GM15510 (cell line): ENCODE data around the gene KPNA6.

Experiments used
- POLR2A ChIP-seq: IDR thresholded peaks from 3 replicates; pipeline ENCODE4 v1.6.1; 2011; ENCODE audit warnings: borderline replicate concordance; ENCODE audit not compliant: insufficient read length; ENCODE audit errors: extremely low read depth

KPNA6 gene

DNA sequence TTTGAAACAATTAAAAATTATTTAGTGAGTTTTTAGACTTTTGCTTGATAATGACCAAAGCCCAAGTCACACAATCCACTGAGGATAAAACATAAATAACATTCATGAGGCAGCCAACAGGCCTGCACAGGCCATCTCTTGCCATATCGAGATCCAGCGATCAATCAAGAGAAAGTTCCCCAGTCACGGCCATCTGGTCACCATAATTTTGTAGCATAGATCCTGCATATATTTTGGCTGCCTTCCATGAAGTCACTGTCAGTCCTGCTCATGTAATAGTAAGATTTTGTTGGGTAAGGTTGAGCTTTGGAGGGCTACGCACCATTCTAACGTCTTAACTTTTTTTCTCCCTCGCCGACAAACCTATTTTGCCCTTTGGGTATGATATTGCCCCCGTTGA lies 17.5 kb downstream of the KPNA6 start:
- TF ChIP-seq POLR2A: no peak

DNA sequence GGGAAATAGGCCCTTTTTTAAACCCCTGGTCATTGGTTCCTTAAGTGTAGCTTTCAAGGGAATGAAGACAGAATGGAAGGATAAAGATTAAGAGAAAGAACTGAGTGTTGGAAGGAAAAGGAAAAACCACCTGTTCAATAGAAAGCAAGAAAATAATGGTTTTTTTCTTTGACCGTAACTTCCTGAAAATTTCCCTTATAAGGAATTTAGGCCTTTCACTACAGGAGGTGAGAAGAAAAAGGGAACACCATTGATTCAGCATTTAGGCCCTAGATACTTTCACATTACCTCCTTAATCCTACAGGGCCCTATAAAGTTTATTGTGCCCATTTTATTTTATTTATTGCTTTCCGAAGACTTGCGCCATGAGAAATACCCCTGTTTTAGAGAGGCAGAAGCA lies 18.9 kb downstream of the KPNA6 start:
- no peak for TF ChIP-seq POLR2A

DNA sequence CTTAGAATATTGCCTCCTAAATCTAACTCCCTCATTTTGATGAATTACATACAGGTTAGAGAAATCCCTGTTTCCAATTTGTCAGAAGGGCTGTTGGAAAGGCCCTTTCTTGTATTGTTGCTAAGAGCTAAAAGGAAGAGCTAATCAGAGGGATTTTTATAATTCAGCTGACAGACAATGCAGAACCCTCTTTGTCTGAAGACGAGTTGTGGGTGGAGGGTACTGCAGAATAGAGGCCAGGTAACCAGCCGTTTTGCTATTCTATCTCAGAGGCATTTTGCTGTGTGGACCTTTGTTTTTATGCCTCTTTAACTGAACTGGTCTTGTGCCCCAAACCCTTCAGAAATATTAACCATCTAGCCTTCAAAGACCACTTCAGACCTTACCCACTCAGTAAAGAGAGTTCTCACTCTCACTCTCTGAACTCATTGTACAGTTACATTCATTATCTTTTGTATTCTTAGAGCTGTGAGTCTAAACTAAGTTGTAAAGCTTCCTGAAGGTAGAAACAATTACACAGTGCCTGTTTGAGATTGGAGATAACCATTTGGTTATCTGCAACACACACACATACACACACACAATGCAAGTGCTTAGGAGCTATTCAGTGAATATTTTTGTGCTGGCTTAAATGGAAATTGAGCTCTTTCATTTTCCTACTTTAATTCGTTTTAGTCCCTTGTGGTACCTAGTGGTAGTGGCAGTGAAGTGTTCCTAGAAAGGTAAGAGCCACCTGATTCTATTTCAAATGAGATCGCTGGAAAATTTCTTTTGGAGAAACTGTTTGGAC lies 19.7 kb downstream of the KPNA6 start:
- TF ChIP-seq POLR2A: no peak

DNA sequence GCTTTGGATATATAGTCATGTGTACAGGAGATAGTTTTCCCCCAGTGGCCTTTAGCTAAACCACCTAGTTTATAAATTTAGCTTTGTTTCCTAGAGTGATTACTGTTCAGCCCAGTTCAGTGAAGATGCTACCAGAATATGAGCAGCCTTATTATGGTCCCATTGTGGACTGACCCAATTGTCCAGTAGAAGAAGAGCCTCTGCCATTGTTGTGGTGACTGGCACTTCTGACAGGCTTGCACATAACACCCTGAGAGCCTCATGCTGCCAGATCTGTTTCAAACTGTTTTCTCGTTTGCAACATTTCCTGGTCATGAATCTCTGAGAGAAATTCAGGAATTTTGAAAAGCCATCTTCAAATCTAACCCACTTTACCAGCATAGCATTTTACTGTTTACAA lies 20.6 kb downstream of the KPNA6 start:
- TF ChIP-seq POLR2A: no peak

DNA sequence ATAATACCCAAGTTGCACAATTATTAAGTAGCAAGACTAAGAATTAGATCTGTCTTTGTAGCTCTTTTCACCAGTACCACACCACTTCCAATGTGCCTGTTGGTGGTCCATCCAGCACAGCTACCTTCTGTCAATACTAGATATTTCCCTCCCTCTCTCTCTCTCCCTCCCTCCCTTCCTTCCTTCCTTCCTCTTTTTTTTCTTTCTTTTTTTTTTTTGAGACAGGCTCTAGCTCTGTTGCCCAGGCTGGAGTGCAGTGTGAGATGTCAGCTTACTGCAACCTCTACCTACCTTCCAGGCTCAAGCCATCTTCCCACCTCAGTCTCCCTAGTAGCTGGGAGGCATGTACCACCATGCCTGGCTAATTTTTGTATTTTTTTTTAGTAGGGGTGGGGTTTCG lies 21.1 kb downstream of the KPNA6 start:
- no peak for TF ChIP-seq POLR2A

DNA sequence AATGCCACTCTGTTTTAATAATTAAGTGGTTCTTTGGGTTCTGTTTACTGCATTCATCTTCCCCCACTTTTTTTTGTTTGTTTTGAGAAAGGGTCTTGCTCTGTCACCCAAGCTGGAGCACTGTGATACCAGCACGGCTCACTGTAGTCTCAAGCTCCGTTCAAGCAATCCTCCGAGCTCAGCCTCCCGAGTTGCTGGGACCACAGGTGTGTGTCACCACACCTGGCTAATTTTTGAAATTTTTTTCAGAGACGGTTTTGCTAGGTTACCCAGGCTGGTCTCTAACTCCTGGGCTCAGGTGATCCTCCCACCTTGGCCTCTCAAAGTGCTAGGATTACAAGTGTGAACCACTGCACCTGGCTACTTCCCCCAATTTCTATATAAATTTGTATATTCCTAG lies 29.3 kb downstream of the KPNA6 start:
- no peak for TF ChIP-seq POLR2A

DNA sequence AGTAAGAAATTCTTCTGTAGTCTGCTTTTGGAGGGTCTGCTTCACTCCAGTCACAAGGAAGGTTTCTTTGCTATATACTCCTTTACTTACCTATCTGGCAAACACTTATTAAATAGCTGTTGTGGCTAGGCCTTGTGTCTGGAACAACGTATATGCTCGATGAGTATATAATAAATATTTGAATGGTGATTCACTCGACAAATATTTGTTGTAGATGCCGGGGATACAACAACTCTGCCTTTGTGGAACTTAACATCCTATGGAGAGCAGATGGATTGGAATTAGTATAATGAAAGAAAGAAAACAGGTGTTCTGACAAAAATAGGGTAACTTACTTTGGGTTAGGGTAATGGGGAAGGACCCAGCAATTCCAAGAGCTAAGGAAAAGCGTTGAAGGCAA lies 31.1 kb downstream of the KPNA6 start:
- TF ChIP-seq POLR2A: no peak

DNA sequence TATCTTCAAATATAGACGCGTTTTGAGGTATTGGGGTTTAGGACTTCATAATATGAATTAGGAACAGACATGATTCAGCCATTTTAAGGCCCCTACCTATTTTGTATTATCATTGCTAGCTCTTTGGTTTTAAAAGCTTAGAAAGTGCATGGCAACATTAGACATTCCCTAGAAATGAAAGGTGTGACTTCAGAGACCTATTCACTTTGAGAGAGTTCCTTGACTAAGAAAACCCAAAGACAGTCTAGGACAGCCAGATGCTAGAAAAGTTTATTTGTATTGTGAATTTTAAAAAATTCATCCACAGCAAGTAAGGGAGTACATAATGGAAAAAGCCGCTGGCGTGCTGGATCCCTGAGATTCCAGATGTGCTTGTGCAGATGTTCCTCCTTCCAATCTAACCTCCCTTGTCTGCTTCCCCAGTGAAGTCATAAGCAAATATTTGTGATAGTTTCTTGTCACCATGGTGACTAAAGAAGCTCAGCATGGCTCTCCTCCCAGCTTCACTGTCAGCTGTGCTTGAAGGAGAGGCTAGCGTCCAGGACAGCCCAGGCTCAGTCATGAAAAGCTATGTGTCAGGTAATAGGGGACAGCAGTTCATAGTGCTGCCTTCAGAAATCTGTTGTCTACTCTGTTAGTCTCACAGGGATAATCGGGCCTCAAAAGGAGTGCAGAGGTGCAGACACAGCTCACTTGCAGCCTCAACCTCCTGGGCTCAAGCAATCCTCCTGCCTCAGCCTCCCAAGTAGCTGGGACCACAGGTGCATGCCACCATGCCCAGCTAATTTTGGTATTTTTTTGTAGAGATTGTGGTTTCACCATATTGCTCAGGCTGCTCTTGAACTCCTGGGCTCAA lies 34.8 kb downstream of the KPNA6 start:
- TF ChIP-seq POLR2A: no peak

DNA sequence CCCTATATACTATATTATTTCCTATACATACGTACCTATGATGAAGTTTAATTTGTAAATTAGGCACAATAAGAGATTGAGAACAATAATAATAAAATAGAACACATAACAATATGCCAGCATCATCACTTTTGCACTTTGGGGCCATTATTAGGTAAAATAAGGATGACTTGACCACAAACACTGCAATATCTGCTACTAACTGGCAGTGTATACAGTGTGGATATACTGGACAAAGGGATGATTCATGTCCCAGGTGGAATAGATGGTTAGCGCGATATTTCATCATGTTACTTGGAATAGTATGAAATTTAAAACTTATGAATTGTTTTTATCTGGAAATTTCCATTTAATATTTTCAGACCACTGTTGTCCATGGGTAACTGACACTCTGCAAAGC lies 36.2 kb downstream of the KPNA6 start:
- TF ChIP-seq POLR2A: no peak

DNA sequence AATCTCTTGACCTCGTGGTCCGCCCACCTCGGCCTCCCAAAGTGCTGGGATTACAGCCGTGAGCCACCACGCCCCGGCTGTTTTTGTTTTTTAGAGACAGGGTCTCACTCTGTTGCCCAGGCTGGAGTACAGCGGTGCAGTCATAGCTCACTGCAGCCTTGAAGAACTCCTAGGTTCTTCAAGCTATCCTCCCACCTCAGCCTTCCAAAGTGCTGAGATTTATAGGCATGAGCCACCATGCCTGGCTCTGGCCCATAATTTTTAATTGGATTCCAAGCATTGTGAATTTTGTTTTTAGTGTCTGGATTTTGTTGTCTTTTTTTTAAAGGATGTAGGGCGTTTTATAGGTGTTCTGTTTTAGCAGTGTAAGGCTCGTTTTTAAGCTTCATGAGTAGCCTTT lies 43.0 kb downstream of the KPNA6 start:
- no peak for TF ChIP-seq POLR2A

DNA sequence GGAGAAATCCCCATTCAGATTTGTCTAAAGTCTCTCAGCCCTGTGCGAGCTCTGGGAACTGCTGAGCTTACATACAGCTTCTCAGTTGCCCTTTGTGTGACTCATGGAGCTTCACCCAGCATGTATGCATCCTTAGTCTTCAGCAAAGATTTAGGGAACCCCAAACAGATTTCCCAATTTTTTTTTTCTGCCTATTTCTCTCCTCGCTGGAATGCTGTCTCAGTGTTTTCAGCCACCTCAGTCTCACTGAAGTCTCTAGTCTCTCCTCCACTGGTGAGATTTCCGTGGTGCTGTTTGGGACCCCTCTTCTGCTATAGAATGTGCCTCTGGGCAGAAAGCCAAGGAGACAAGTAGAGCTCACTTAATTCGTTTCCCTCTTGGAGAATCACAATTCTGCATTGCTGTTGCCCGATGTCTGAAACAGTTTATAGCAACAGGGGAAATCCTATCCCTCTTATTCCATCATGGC lies 43.5 kb downstream of the KPNA6 start:
- TF ChIP-seq POLR2A: no peak

DNA sequence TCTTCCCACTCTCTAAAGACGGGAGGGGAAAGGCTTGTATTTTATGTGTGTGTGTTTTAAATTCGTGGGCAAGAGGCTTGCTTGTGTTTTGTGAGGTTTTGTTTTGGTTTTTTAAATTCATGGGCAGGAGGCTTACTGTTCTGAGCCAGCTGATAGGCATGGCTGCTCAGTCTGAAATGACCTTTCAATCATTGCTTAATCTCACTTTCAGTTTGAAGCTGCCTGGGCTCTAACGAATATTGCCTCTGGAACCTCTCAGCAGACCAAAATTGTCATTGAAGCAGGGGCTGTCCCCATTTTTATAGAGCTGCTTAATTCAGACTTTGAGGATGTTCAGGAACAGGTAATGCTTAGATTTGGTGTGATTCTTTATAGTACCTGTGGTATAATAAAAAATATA lies 51.3 kb downstream of the KPNA6 start:
- TF ChIP-seq POLR2A: no peak

DNA sequence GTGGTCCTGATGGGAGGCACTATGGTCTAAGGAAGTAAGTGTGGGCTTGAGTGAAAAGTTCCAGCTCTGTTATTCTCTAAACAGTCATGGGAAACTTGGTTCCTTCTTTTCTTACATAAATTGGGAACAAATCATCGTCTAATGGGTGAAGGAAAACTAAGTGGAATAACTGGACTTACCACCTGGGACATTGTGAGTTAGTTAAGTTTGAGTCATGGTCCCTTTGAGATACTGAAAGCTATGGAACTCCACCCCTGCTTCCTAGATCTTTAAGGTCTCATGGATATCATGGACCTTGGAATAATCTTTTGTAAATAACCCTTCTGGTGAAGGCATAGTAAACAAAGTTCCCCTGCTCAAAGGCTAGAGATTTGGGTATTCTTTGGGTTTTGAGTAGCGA lies 55.5 kb downstream of the KPNA6 start:
- TF ChIP-seq POLR2A: no peak

DNA sequence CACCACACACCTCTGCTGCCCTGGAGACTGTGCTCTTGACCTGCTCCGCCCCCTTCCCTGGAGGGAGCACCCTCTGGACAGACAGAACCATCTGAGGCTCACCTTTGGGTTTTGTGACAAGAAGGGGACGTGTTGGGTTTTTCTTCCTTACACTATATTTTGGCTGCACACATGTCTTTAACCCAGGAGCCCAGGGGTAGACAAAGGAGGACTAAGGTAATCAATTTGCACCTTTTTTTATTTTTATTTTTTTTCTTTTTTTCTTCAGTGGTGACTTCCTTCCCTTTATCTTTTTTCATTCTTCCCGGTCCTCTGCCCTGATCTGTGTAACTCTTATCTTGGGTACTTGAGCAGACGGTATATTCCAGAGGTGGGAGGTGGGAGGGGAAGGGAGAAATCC lies 63.1 kb downstream of the KPNA6 start:
- no peak for TF ChIP-seq POLR2A

DNA sequence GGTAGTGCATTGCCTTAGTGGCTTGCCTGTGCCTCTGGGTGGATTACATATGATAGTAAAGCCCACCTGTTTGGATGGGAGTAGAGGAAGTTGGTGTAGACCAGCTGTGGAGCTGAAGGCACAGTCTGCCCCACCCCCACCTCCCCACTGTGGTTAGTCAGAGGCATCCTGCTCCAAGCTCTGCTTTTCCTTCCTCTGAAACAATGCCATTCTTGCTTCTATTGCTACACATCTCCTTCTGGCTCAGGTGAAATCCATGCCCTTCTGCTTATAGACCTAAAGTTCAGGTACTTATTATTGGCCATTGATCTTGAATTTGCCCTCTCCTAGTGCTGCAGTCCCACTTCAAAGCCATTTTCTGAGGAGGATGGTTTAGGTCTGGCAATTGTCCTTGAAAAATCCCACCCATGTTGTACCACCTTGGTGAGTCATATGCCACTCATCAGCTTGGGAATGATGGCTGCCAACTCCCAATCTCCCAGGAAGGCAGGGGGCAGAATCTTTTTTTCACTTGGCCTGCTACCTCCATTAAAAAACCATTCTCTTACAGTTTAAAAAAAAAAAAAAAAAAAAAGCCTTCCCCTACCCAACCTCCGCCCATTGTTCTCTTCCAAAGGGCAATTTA lies 64.9 kb downstream of the KPNA6 start:
- TF ChIP-seq POLR2A: no peak
